IPS-18c (cell line): ENCODE measurements around the gene HSD17B14.
"Not testable (repeated sequence)": the region's sequence is repeated elsewhere in the genome, so short reads cannot be mapped to it uniquely, and the experiment has no call there.

Experiments
- H3K4me3 ChIP-seq: 2 replicates; pipeline ENCODE4 v1.7.0; 2013; ENCODE audit warnings: low read depth, mild to moderate bottlenecking, low read length, moderate library complexity; ENCODE audit not compliant: insufficient read depth
- H3K9me3 ChIP-seq: one replicate; pipeline ENCODE4 v1.6.1; 2013; ENCODE audit warnings: mild to moderate bottlenecking, low read length, moderate library complexity; ENCODE audit not compliant: control insufficient read depth, insufficient read depth

The HSD17B14 gene

GRCh38 chr19:48870048-48870447 is 33.8 kb upstream of the HSD17B14 start:
- Histone ChIP-seq H3K9me3 (no peaks in the 10 kb centered on the region), H3K4me3 (no peak overlapping the region)

- peak within 1 kb of the TSS; percentile 31 for H3K4me3 ChIP-seq
Measured at GRCh38 chr19:48868114-48868886, 32.0 kb upstream of the HSD17B14 start, which contains the start of gene PLEKHA4. Gene PLEKHA4 (minus strand): TSS chr19:48868617. CDS start chr19:48867620, 997 bp downstream.

GRCh38 chr19:48867746-48868113 is 31.4 kb upstream of the HSD17B14 start:
- Histone ChIP-seq H3K9me3 (no peaks in the 10 kb centered on the region), H3K4me3 (peak overlapping the region; percentile 31)

More at GRCh38 chr19:48868114-48868886, 32.0 kb upstream of the HSD17B14 start, which contains the start of gene PLEKHA4:
- H3K9me3 ChIP-seq, result no peaks in the 10 kb centered on the region

- H3K4me3 ChIP-seq, result no peak overlapping the region; the same call in 1 of the 2 replicates
Measured at GRCh38 chr19:48867123-48867745, 30.9 kb upstream of the HSD17B14 start.

GRCh38 chr19:48866692-48867091 is 30.4 kb upstream of the HSD17B14 start:
- no peaks in the 10 kb centered on the region for H3K9me3 ChIP-seq
- H3K4me3 ChIP-seq, result no peak overlapping the region

More at GRCh38 chr19:48867123-48867745, 30.9 kb upstream of the HSD17B14 start:
- no peaks in the 10 kb centered on the region for H3K9me3 ChIP-seq

- H3K9me3 ChIP-seq, result no peaks in the 10 kb centered on the region
- H3K4me3 ChIP-seq, result no peak overlapping the region
Measured at GRCh38 chr19:48862827-48863226, 26.5 kb upstream of the HSD17B14 start.

GRCh38 chr19:48861313-48861712 is 25.0 kb upstream of the HSD17B14 start:
- no peaks in the 10 kb centered on the region for H3K9me3 ChIP-seq
- H3K4me3 ChIP-seq, result no peak overlapping the region

GRCh38 chr19:48859711-48860572 is 23.7 kb upstream of the HSD17B14 start:
- H3K4me3 ChIP-seq, result no peak overlapping the region
- H3K9me3 ChIP-seq, result no peaks in the 10 kb centered on the region

- H3K4me3 ChIP-seq, result no peak overlapping the region
- no peaks in the 10 kb centered on the region for H3K9me3 ChIP-seq
Measured at GRCh38 chr19:48858984-48859710, 22.9 kb upstream of the HSD17B14 start.

GRCh38 chr19:48856921-48857320 is 20.6 kb upstream of the HSD17B14 start:
- H3K4me3 ChIP-seq, result no peak overlapping the region
- H3K9me3 ChIP-seq, result no peaks in the 10 kb centered on the region

GRCh38 chr19:48854103-48854502 is 17.8 kb upstream of the HSD17B14 start:
- no peaks in the 10 kb centered on the region for H3K9me3 ChIP-seq
- H3K4me3 ChIP-seq, result no peak overlapping the region

- no peak overlapping the region for H3K4me3 ChIP-seq
- no peaks in the 10 kb centered on the region for H3K9me3 ChIP-seq
Measured at GRCh38 chr19:48853483-48853882, 17.2 kb upstream of the HSD17B14 start.

- Histone ChIP-seq H3K4me3 (no peak overlapping the region), H3K9me3 (no peaks in the 10 kb centered on the region)
Measured at GRCh38 chr19:48852292-48852691, 16.0 kb upstream of the HSD17B14 start.

- not testable (repeated sequence) for H3K9me3 ChIP-seq, H3K4me3 ChIP-seq
Measured at GRCh38 chr19:48846659-48847058, 10.4 kb upstream of the HSD17B14 start.

GRCh38 chr19:48845384-48845783 is 9.1 kb upstream of the HSD17B14 start:
- H3K9me3 ChIP-seq, result no peaks in the 10 kb centered on the region
- H3K4me3 ChIP-seq, result no peak overlapping the region

GRCh38 chr19:48844472-48844871 is 8.2 kb upstream of the HSD17B14 start:
- no peak overlapping the region for H3K4me3 ChIP-seq
- H3K9me3 ChIP-seq, result no peaks in the 10 kb centered on the region

- H3K9me3 ChIP-seq, result no peaks in the 10 kb centered on the region
- H3K4me3 ChIP-seq, result no peak overlapping the region
Measured at GRCh38 chr19:48842789-48843162, 6.5 kb upstream of the HSD17B14 start.
